HG02943 (cell line): ENCODE data around the gene LSM4.
"Not testable (repeated sequence)": the region's sequence is repeated elsewhere in the genome, so short reads cannot be mapped to it uniquely, and the experiment has no call there.

ENCODE experiments used
- ATAC-seq: cut with Tn5 transposase; IDR thresholded peaks from one replicate; pipeline ENCODE4 v1.9.1; 2021; ENCODE audit warnings: mild to moderate bottlenecking, low read depth, moderate library complexity; ENCODE audit not compliant: unreplicated experiment

LSM4 gene

DNA sequence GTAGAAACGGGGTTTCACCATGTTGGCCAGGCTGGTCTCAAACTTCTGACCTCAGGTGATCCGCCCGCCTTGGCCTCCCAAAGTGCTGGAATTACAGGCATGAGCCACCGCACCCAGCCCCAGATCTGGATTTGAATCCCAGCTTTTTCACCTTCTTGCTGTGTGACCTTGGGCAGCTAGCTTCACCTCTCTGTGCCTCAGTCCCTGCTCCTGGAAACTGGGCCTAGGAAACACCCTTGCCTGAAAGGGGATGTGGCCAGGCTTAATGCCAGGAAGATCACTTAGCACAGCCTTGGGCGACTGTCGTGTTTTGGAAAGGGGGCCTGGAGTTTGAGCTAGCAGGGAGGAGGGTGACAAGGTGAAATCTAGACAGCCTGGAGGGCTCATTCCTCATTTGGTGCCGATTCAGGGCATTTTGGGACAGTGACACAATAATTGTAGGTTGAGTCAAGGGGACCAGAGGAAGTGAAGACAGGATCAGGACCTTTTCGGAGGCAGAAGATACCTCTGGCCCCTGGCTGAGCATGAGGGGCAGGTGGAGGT lies 19.3 kb upstream of the LSM4 start:
- no peak for ATAC-seq

DNA sequence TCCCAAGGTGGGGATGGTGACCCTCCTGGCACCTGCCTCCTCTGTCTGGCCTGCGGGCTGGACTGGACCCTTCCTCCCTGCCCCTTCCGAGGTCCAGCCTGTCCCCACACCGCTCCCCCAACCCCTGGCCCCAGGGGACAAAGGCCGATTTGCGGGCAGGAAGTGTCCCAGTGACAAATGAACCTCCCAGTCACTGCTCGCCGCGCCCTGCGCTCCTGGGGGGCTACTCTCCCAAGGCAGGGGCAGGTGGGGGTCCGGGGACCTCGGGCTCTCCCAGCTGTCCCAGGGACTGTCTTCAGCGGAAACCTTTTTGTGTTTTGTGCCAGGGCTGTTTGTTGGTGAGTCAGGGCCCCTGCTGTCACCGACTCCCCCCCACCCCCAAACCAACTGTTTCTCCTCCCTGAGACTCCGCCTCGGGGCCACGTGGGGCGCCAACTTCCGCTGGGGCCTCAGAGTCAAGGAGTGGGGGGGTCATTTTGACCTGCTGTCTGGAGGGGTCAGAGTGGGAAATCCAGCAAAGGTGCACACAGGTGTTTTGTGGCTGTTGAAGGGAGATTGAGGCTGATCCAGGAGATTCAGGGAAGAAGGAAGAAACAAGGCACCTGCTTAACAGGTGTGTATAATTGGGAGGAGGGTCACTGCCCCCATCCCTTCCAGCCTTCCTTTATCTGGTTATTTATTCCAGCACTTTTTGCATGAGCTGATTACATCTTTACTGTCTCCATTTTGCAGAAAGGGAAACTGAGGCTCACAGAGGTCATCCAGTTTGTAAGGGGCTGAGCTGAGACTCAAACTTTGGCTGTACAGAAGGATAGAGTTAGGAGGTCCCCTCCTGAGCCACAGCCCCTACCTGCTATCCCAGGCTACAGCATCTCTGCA lies 18.4 kb upstream of the LSM4 start:
- no peak for ATAC-seq

DNA sequence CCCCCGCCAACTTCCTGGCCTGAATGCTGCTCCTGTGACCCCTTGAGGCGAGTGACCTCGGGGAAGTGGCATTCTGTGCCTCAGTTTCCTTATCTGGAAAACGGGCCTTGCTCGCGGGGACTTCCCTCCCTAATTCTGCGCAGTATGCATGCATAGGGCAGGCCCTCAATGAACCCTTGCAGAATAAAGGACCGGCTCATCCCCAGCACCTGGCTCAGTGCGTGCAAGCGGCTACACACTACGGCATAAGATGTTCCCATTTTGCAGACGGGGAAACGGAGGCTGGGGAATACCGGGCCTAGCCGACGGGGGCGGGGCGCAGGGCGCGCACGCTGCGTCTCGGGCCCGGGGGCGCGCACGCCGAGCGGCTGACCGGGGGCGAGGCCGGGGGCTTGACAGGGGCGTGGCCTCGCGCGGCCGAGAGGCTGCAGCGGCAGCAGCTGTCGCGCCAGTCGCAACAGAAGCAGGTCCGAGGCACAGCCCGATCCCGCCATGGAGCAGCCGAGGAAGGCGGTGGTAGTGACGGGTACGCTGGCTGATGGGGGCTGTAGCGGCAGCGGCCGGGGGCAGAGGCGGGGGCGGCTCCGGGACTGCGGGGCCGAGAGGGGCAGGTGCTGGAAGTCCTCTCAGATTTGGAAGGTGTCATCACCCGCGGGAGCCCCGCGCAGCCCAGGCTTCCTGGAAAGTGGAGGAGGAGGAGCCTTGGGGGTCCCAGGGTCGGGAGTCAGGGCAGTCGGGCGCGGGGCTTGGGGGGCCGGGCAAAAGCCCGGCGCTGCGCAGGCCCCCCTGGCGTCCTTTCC lies 17.5 kb upstream of the LSM4 start, which contains the start of gene PGPEP1:
PGPEP1 (plus strand) TSS at position 409 of the 800 bp plus-strand sequence; CDS start at position 493, 84 bp downstream.
- ATAC-seq: peak; percentile 60

DNA sequence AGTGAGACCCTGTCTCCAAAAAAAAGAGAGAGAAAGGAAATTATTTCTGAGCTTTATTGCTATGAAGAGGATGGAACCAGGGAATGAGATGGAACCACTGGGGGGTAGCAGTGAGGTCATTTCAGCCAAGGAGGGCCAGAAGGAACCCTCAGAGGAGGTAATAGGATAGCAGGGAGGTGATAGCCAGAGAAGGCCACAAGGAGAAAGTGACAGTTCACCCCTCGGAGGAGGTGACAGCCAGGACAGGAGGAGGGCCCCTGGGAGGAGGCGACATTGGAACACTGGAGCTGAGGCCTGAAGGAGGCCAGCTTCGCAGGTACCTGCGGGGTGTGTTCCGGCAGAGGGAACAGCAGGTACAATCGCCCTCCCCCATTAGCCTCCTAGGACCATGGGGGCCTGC lies 16.8 kb upstream of the LSM4 start:
- ATAC-seq: no peak

DNA sequence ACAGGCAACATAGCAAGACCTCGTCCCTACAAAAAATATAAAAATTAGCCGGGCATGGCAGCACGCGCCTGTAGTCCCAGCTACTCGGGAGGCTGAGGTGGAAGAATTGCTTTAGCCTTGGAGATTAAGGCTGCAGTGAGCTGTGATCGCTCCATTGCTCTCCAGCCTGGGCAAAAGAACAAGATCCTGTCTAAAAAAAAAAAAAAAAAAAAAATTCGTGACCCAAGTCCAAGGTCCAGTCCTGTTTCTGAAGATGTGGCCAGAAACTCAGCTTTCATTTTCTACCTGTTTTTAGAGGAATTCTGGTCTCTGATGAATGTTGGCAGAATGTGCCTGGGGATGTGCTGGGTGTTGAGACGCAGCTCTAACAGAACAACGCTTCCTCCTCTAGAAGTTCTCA lies 15.7 kb upstream of the LSM4 start:
- no peak for ATAC-seq

DNA sequence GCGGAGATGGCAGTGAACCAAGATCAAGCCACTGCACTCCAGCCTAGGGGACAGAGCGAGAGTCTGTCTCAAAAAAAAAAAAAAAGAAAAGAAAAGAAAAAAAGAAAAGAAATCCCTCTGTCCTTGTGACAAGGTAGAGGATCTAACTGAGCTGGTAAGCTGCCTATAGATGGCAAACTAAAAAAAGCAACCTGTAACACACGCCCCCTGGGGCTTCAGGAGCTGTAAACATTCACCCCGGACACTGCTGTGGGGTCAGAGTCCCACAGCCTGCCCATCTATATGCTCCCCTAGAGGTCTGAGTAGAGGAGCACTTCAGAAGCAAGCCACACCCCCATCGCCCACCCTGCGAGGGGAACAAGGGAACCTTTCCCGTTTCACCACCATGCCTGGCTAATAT lies 13.2 kb upstream of the LSM4 start:
- ATAC-seq: no peak

DNA sequence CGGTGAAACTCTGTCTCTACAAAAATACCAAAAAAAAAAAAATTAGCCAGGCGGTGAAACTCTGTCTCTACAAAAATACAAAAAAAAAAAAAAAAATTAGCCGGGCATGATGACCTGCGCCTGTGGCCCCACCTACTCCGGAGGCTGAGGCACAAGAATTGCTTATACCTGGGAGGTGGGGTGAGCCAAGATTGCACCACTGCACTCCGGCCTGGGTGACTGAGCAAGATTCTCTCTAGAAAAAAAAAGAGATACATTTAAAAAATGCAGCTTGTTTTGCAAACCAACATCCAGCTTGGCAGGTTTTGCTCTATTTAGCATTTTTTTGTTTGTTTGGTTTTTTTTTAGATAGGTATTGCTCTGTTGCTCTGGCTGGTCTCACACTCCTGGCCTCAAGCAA lies 10.8 kb upstream of the LSM4 start:
- ATAC-seq: no peak

DNA sequence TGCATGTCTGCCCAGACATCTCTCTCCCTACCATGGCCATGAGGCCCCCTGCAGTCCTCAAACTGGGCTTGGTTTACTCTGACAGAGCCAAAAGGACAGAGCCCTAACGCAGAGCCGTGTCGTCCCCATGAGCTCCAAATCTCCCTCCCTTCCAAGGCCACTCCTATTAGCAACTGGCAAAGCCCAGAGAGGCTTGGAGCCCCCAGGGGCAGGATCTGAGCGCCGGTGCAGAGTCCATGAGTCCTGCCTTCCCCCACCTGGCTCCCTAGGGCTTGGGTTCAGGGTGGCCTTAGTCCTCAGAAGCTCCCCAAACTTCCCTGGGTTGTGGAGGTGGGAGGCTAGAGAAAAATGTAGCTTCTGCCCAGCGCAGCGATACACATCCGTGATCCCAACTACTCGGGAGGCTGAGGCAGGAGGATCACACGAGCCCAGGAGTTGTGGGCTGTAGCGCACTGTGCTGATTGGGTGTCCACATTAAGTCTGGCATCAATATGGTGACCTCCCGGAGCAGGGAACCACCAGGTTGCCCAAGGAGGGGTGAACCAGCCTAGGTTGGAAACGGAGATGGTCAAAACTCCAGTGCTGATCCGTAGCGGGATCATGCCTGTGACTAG lies 10.1 kb upstream of the LSM4 start:
- ATAC-seq: no peak

DNA sequence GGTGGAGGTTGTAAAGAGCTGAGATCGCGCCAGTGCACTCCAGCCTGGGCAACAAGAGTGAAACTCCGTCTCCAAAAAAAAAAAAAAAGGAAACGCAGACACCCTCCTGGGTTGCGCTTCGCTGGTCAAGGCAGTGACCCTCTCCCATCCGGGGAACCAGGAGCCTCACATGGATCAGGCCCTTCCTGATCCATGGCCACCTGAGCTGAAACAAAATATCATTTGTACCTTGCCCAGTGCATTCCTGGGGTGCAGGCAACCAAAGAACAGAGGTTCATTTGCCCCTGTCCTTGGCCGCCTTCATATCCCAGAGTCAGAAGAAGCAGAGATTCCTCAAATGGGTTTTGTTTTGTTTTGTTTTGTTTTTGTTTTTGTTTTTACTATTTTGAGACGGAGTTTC lies 8.0 kb upstream of the LSM4 start:
- ATAC-seq: no peak

DNA sequence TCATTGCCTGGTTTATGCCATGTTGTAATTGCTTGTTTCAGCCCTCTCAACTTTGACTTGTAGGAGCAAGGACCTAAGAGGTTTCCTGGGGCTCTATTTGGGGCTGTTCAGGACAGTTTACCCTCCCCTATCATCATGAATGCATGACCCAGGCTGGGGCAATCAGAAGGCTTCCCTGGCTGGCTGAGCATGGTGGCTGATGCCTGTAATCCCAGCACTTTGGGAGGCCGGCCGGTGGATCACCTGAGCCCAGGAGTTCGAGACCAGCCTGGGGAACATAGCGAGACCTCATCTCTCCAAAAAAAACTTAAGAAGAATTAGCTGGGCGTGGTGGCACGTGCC lies 6.1 kb upstream of the LSM4 start:
- ATAC-seq: no peak

DNA sequence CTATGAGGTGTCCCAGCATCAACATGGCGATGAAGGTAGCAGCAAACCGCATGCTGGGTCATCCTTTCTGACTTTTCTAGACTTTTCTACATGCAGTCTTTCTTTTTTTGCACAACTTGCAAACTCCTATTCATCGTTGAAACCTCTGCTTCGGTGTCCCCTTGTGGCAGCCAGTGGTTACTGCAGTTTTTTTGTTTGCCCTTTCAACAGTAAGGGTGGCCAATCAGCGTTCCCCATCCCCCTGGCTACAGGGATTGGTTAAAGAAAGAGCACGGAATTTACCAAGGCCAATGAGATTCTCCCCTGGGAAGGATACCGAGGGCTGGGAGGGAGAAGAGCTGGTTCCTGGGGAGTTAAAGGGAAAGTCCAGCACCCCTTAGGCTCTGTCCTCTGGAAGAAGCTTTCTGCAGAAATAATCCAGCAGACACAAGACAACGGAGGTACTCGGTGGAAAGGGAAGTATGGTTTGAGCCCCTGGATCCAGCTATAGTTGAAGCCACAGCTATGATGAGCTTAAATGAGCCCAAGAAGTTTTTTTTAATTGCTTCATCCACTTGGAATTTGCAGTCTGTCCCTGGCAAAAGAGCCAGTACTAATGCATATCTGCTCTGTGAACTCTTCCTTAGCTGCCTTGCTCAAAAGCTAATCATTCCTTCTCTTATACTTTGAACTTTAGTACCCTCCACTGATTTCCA lies 5.6 kb upstream of the LSM4 start:
- peak; percentile 71 for ATAC-seq

DNA sequence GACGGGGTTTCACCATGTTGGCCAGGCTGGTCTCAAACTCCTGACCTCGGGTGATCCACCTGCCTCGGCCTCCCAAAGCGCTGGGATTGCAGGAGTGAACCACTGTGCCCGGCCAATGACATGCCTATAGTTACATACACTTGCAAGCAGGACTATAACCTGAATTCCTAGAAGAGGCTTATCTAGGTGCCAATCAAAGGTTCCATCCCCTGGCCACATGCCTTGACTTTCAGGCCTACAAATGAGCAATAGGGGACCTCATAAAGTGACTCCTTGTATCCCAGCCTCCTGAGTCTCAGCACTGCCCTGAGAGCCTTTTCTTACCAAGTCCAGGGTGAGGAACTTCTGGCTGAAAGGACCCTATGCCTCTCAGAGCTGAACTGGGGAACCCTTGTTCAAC lies 3.9 kb upstream of the LSM4 start:
- ATAC-seq: no peak

DNA sequence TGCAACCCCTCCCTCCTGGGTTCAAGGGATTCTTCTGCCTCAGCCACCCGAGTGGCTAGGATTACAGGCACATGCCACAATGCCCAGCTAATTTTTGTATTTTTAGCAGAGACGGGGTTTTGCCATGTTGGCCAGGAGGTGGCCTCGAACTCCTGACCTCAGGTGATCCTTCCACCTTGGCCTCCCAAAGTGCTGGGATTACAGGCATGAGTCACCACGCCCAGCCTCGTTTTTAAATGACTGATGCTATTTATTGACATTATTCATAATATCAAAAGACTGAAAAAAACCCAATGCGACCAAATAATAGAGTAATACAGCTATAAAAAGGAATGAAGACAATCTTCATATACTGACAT lies 1.5 kb upstream of the LSM4 start:
- ATAC-seq: not testable (repeated sequence)

DNA sequence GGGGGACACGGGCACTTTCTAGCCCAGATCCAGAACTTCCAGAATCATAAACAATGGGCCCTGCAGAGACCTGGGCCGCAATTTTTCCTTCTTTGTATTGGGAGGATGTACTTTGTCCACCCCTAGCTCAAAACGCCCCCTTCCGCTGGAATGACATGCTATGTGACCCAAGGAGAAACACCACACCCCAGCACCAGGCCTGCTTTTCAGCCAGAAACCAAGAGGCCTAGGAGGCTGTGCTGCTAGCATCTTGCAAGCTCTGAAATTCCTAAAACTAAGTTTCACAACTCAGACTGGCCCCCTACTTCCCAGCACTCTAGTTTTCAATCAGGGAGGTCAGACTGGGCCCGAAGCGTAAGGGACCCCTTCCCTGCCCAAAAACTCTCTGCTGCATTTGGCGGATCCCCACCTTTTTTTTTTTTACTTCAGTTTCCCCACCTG lies 538 bp downstream of the LSM4 start:
- ATAC-seq: no peak

DNA sequence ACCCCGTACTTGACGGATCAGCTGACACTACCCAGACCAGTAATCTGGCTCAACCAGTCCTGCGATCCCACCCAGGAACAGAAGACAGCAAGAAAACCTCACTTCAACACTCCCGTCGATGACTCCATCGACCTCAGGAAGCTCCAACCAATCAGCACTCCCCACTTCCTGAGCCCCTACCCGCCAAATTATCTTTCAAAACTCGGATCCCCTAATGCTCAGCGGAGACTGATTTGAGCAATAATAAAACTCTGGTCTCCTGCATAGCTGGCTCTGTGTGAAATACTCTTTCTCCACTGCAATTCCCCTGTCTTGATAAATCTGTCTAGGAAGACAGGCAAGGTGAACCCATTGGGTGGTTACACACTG lies 1.2 kb downstream of the LSM4 start:
- ATAC-seq: no peak

DNA sequence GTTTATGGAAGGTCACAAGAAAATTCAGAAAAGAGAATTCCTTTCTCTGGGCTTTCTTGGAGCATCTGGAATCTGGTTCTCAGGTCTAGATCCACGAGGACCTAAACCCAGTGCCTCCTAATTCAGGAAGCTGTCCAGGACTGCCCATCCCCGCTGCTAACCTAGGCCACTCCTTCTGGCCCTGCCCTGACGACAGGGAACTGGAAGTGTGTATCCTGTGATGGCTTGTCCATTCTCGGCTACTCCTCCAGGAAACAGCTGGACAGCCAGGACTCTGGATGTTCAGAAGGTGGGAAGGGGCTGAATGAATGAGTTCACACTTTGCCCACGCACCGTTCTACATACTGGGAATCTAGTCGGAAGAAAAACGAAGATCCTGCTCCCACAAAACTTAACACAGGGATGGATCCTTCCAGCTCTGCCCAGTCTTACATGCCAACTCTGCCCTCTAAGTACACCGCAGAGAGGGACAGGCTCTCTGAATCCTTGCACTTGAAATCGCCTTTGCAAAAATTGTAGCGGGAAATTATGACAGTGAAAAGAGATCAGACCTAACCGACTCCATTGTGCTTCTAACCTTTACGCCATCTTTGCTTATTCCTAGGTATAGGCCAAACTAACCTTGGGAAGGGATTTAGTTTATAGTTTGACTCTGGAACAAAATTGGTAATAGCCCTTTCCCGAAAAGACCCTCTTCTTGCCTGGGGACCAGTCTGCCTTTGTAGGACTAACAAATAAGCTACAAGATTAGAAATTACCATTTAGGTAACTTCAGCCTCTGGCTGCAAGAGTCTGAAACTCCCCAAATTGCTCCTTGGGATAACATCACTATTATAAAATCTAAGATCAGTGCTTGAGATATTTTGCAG lies 1.8 kb downstream of the LSM4 start:
- no peak for ATAC-seq

DNA sequence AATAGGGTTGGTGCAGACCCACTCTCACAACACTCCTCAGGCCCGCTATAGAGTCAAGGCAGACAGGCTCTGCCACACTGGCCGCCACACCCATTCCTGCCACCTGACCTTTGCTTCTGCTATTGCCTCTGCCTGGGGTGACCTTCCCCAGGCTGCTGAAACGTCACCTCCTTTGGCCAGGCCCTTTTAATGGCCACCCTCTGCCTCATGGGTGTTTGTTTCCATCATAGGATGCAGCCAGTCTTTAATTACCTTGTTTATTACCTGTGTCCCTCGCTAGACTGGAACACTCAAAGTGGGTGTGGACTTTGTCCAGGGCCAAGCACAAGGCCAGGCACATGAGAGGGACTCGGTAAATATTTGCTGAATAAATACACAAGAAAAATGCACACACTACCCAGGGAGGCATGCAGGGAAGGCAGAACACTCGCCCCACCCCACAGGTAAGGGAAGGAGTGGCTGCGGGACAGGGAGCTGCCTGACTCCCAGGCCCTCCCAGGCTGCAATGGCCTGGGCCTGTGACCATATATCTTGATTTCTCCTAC lies 3.2 kb downstream of the LSM4 start:
- no peak for ATAC-seq

DNA sequence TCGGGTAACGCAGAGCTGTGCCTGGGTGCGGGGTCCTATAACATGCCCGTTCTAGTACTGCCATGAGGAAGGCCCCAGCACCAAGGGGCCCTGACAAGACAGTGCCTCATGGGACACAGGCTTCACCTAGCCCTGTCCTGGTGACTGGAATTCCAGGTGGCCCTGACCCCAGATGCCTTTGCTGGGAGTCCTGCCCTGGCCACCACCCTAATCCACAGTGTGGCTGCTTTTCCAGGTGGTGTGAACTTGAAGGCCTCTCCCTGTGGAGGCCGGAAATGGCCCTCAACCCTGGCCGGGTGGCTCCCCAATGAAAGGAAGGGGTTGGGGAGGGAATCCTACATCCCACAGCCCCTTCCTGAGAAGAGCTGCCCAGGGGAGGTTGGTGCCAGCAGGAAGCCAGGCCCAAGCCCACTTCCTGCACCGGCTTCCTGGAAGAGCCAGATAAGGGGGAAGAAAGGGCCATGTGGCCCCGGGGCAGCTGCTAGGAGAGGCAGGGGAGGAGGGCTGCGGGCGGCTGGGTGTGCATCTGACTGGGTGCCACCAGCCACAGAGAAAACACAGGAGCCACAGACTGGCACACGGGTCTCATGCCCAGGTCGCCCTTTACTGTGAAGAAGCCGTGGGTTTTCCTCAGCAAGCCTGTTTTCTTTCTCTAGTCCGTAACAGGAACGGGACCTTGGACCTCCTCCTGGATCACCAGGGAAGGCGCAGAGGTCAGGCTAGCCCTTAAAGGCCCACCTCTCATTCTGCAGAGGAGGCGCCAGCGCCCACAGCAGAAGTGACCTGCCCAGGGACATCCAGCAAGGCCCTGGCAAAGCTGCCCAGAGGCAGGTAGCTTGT lies 4.7 kb downstream of the LSM4 start:
- no peak for ATAC-seq

DNA sequence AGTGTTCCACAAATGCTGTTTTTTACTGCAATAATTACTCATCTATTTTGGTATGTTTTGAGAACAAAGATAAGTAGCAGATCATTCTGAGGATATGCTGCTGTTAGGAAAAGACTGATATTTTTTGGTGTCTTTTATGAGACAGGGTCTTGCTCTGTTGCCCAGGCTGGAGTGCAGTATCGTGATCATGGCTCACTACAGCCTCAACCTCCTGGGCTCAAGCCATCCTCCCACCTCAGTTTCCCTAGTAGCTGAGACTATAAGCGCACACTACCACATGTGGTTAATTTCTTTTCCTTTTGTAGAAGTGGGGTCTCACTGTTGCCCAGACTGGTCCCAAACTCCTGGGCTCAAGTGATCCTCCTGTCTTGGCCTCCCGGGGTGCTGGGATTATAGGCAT lies 9.5 kb downstream of the LSM4 start:
- ATAC-seq: no peak
